ENCODE results near the gene MYRFL.

GRCh38 chr12:69925291-69925690 is 100.3 kb downstream of the MYRFL start:
- TF ChIP-seq ZFP30 (CRISPR knock-in tag; IDR thresholded peaks at IDR 0.05) (no peak), PPARA (CRISPR knock-in tag; IDR thresholded peaks at IDR 0.05; ENCODE audit: borderline replicate concordance) (no peak), PATZ1 (CRISPR knock-in tag; IDR thresholded peaks at IDR 0.05; ENCODE audit: borderline replicate concordance) (no peak), TOX (CRISPR knock-in tag; IDR thresholded peaks at IDR 0.05; ENCODE audit: borderline replicate concordance) (no peak), ARNTL (CRISPR knock-in tag; IDR thresholded peaks at IDR 0.05; ENCODE audit: borderline replicate concordance, low read depth) (no peak), RARB (CRISPR knock-in tag; IDR thresholded peaks at IDR 0.05) (no peak), ZC3H10 (CRISPR knock-in tag; IDR thresholded peaks at IDR 0.05) (no peak), TCF4 (CRISPR knock-in tag; IDR thresholded peaks at IDR 0.05; ENCODE audit: borderline replicate concordance) (no peak), OSR1 (CRISPR knock-in tag; IDR thresholded peaks at IDR 0.05) (no peak), CSDC2 (CRISPR knock-in tag; IDR thresholded peaks at IDR 0.05) (no peak), ESRRG (CRISPR knock-in tag; IDR thresholded peaks at IDR 0.05) (no peak), ZNF70 (CRISPR knock-in tag; IDR thresholded peaks at IDR 0.05) (no peak), SNAI2 (CRISPR knock-in tag; IDR thresholded peaks at IDR 0.05) (no peak)
- TF ChIP-seq, protein P1, sequence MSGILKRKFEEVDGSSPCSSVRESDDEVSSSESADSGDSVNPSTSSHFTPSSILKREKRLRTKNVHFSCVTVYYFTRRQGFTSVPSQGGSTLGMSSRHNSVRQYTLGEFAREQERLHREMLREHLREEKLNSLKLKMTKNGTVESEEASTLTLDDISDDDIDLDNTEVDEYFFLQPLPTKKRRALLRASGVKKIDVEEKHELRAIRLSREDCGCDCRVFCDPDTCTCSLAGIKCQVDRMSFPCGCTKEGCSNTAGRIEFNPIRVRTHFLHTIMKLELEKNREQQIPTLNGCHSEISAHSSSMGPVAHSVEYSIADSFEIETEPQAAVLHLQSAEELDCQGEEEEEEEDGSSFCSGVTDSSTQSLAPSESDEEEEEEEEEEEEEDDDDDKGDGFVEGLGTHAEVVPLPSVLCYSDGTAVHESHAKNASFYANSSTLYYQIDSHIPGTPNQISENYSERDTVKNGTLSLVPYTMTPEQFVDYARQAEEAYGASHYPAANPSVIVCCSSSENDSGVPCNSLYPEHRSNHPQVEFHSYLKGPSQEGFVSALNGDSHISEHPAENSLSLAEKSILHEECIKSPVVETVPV (CRISPR knock-in tag; IDR thresholded peaks at IDR 0.05): no peak
